Endodermal cell (in vitro differentiated cells): Measurements from ENCODE around the gene FSTL1. TPM values are rescaled to one million over a fixed set of nuclear protein-coding genes. Genes with fewer than 3 reads are reported as not detected.

Experiments used
- DNase-seq: peaks from one replicate; pipeline ENCODE4 v3.0.0-alpha.2; 2017
- H3K27ac ChIP-seq: 2 replicates; pipeline ENCODE4 v1.5.1; 2013; ENCODE audit warnings: mild to moderate bottlenecking, low read depth, low read length, moderate library complexity
- H3K27me3 ChIP-seq: 2 replicates; pipeline ENCODE4 v1.6.1; 2013; ENCODE audit warnings: mild to moderate bottlenecking, low read length, moderate library complexity; ENCODE audit not compliant: insufficient read depth, control insufficient read depth, poor library complexity, severe bottlenecking
- H3K36me3 ChIP-seq: 2 replicates; pipeline ENCODE4 v1.7.0; 2013; ENCODE audit warnings: mild to moderate bottlenecking, low read length, moderate library complexity; ENCODE audit not compliant: control insufficient read depth, insufficient read depth
- H3K4me1 ChIP-seq: one replicate; pipeline ENCODE4 v1.7.0; 2013; ENCODE audit warnings: low read length; ENCODE audit not compliant: control insufficient read depth, insufficient read depth
- H3K4me3 ChIP-seq: 2 replicates; pipeline ENCODE4 v1.5.1; 2013; ENCODE audit warnings: mild to moderate bottlenecking, low read length, moderate library complexity
- H3K9ac ChIP-seq: 2 replicates; pipeline ENCODE4 v1.6.1; 2013; ENCODE audit warnings: mild to moderate bottlenecking, low read length, moderate library complexity; ENCODE audit not compliant: poor library complexity, severe bottlenecking; ENCODE audit errors: extremely low read depth
- H3K9me3 ChIP-seq: 2 replicates; pipeline ENCODE4 v1.6.1; 2013; ENCODE audit warnings: mild to moderate bottlenecking, low read length, moderate library complexity; ENCODE audit not compliant: control insufficient read depth
- H3K27ac Mint-ChIP-seq: 2 replicates; pipeline ENCODE4 v1.8.0; 2020; ENCODE audit warnings: mixed read lengths
- H3K27me3 Mint-ChIP-seq: 2 replicates; pipeline ENCODE4 v1.8.0; 2021; ENCODE audit warnings: mild to moderate bottlenecking, mixed read lengths; ENCODE audit not compliant: insufficient read depth
- H3K36me3 Mint-ChIP-seq: 2 replicates; pipeline ENCODE4 v1.8.0; 2020; ENCODE audit warnings: low read depth, mixed read lengths
- H3K4me1 Mint-ChIP-seq: 2 replicates; pipeline ENCODE4 v1.8.0; 2020; ENCODE audit warnings: mixed read lengths
- H3K4me3 Mint-ChIP-seq: 2 replicates; pipeline ENCODE4 v1.8.0; 2020; ENCODE audit warnings: mild to moderate bottlenecking, moderate library complexity, mixed read lengths
- H3K9me3 Mint-ChIP-seq: 2 replicates; pipeline ENCODE4 v1.8.0; 2020; ENCODE audit warnings: mild to moderate bottlenecking, mixed read lengths
- CTCF ChIP-seq: fragments of 200-600 bp; sonication (generic); conservative IDR thresholded peaks from 2 replicates; pipeline ENCODE4 v1.5.0; 2021; ENCODE audit warnings: antibody characterized with exemption, mild to moderate bottlenecking
- WGBS, 2 experiments: methylation state at CpG; one replicate each; pipeline versions ENCODE4 v1.1.5 to v1.1.7; 2013; ENCODE audit warnings: missing lambda C conversion rate in 2 of 2, mixed read lengths in 1 of 2; ENCODE audit not compliant: insufficient coverage in 1 of 2, insufficient read length in 1 of 2; 5-methylcytosine and 5-hydroxymethylcytosine counted together
- total RNA-seq, 2 donors: library from RNA; stranded (reverse); fragmentation: NEBNext Ultra II Directional in 1 of 2; extraction: Animal tissue kit (Norgen Biotek cat#: 25700) in 1 of 2; gene quantifications; 2 replicates in 1 of 2; 3 replicates in 1 of 2; pipeline ENCODE4 v1.2.1, GENCODE V29; 2021

FSTL1 gene
- total RNA-seq, 2 donors from 2014 or later: 309 to 379 TPM

GRCh38 chr3:120448756-120449155 is 2.0 kb downstream of the FSTL1 start:
- no peak for TF ChIP-seq CTCF
- no peak overlapping the region for H3K9ac ChIP-seq
- peak overlapping the region; percentile 55 for H3K27ac ChIP-seq
- H3K4me3 ChIP-seq: peak overlapping the region; percentile 97
- Mint-ChIP-seq H3K9me3 (no peaks in the 10 kb centered on the region), H3K27me3 (no peaks in the 10 kb centered on the region), H3K36me3 (peaks cover 9% of the 10 kb centered on the region), H3K27ac (peak overlapping the region; percentile 8), H3K4me1 (peaks cover 34% of the 10 kb centered on the region), H3K4me3 (peak overlapping the region; percentile 93)
- DNase-seq: peak; percentile 78
- H3K4me1 ChIP-seq: no peaks in the 10 kb centered on the region
- H3K27me3 ChIP-seq: no peaks in the 10 kb centered on the region
- WGBS, 2 experiments: 49 to 50% methylated on average over 1 of the region's 2 CpGs
- no peaks in the 10 kb centered on the region for H3K9me3 ChIP-seq
- peaks cover 10% of the 10 kb centered on the region for H3K36me3 ChIP-seq

- Mint-ChIP-seq H3K36me3 (peaks cover 9% of the 10 kb centered on the region), H3K27ac (peak overlapping the region; percentile 6), H3K27me3 (no peaks in the 10 kb centered on the region), H3K9me3 (no peaks in the 10 kb centered on the region), H3K4me1 (peaks cover 32% of the 10 kb centered on the region), H3K4me3 (no peak overlapping the region)
- peaks cover 13% of the 10 kb centered on the region for H3K36me3 ChIP-seq
- TF ChIP-seq CTCF: no peak
- H3K4me1 ChIP-seq: no peaks in the 10 kb centered on the region
- no peak overlapping the region for H3K9ac ChIP-seq
- H3K27me3 ChIP-seq: no peaks in the 10 kb centered on the region
- no peak overlapping the region for H3K4me3 ChIP-seq
- H3K9me3 ChIP-seq: no peaks in the 10 kb centered on the region
- 92% methylated on average over 1 of the region's 1 CpG; no CpG with 5 or more reads in 1 of the 2 experiments for WGBS, 2 experiments
- DNase-seq: peak; percentile 34
- H3K27ac ChIP-seq: no peak overlapping the region
Observed at GRCh38 chr3:120446891-120447668, 3.7 kb downstream of the FSTL1 start.

GRCh38 chr3:120445654-120446053 is 5.1 kb downstream of the FSTL1 start:
- H3K4me3 Mint-ChIP-seq: no peak overlapping the region
- no peak for DNase-seq
- H3K9me3 Mint-ChIP-seq: no peaks in the 10 kb centered on the region
- Histone ChIP-seq H3K27me3 (no peaks in the 10 kb centered on the region), H3K9ac (no peak overlapping the region), H3K4me1 (no peaks in the 10 kb centered on the region), H3K36me3 (peaks cover 17% of the 10 kb centered on the region), H3K27ac (no peak overlapping the region), H3K9me3 (no peaks in the 10 kb centered on the region), H3K4me3 (no peak overlapping the region)
- no peak for TF ChIP-seq CTCF
- peaks cover 29% of the 10 kb centered on the region for H3K4me1 Mint-ChIP-seq
- peaks cover 19% of the 10 kb centered on the region for H3K36me3 Mint-ChIP-seq
- no peaks in the 10 kb centered on the region for H3K27me3 Mint-ChIP-seq
- H3K27ac Mint-ChIP-seq: no peak overlapping the region
- 95 to 96% methylated on average over 4 to 5 of the region's 5 CpGs for WGBS, 2 experiments
